Upper lobe of right lung (tissue), 1 donor: Measurements from ENCODE around the gene DEPDC5. TPM values are rescaled to one million over a fixed set of nuclear protein-coding genes. Genes with fewer than 3 reads are reported as not detected.
A peak's percentile ranks its signal among the peaks of the same experiment; 100 is the strongest.

Source experiments
- ATAC-seq: fragments of 200-7000 bp; cut with Tn5 transposase; one replicate; pipeline ENCODE4 v1.9.1; 2020; ENCODE audit warnings: mild to moderate bottlenecking, moderate library complexity
- DNase-seq: peaks from one replicate; pipeline ENCODE4 v3.0.0-alpha.2; 2020
- H3K27ac ChIP-seq: fragments of 200-600 bp; one replicate; pipeline ENCODE4 v1.8.0; 2022
- H3K27me3 ChIP-seq: fragments of 200-600 bp; one replicate; pipeline ENCODE4 v1.8.0; 2022; ENCODE audit warnings: mild to moderate bottlenecking
- H3K36me3 ChIP-seq: fragments of 200-600 bp; one replicate; pipeline ENCODE4 v1.8.0; 2022
- H3K4me1 ChIP-seq: fragments of 200-600 bp; one replicate; pipeline ENCODE4 v1.8.0; 2022
- H3K4me3 ChIP-seq: fragments of 200-600 bp; one replicate; pipeline ENCODE4 v1.8.0; 2022; ENCODE audit warnings: mild to moderate bottlenecking
- H3K9me3 ChIP-seq: fragments of 200-600 bp; one replicate; pipeline ENCODE4 v1.8.0; 2022
- intact Hi-C: fragments of 100-400 bp; cut with DNase I; formaldehyde crosslinking; loops from one replicate; pipeline ENCODE4 v1.11.0; 2022
- total RNA-seq: library from RNA; stranded (reverse); fragmentation: NEBNext Ultra II Directional; extraction: Animal tissue kit (Norgen Biotek cat#: 25700); gene quantifications from one replicate; pipeline ENCODE4 v1.2.1, GENCODE V29; 2021
- TF ChIP-seq, protein P1 (sequence below): fragments of 200-600 bp; IDR thresholded peaks from one replicate; pipeline ENCODE4 v1.8.0; 2022; ENCODE audit warnings: antibody characterized with exemption
- donor health status: DM: no; HTN: yes; CAD: no; lungs with severe emphysema.

DEPDC5 gene
- total RNA-seq, 1 donor from 2014 or later: 24.7 TPM

DNA sequence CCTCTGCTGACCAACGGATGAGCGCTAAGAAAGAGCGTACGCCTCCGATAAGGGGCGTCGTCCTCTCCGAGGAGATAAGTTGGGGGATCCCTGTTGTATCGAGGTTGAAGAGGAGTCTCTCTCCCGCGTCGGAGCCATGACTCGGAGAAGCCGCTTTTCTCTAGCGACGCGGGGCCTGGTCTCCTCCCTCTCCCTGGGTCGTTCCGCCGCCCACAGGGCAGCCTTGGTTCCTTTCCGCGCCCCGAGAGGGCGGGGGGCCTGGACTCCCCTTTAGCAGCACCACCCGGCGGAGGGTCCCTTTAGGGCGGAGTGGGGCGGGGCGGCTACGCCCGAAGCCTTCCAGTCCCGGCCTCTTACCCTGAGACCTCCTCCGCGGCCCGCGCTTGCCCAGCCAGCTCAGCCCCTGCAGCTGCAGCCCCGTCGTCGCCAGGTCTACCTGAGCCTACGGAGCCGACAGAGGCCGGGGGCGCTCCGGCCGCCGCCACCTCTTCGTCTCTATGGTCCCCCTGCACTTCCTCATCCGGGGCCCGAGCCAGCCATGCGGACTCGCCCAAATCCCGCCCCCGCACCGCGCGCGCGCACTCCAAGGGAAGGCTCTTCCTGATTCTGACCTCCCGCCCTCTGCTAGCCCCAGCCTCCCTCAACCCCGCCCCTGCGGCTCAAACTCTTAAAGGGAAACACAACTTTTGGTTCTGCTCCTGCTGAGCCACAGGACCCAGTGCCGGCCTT is 4.0 kb upstream of the DEPDC5 start, which contains the start of gene PRR14L:
TSS of gene PRR14L (minus strand) at position 497 of the 729 bp plus-strand sequence. CDS start 11,272 bp downstream, outside the sequence.
- TF ChIP-seq, protein P1, sequence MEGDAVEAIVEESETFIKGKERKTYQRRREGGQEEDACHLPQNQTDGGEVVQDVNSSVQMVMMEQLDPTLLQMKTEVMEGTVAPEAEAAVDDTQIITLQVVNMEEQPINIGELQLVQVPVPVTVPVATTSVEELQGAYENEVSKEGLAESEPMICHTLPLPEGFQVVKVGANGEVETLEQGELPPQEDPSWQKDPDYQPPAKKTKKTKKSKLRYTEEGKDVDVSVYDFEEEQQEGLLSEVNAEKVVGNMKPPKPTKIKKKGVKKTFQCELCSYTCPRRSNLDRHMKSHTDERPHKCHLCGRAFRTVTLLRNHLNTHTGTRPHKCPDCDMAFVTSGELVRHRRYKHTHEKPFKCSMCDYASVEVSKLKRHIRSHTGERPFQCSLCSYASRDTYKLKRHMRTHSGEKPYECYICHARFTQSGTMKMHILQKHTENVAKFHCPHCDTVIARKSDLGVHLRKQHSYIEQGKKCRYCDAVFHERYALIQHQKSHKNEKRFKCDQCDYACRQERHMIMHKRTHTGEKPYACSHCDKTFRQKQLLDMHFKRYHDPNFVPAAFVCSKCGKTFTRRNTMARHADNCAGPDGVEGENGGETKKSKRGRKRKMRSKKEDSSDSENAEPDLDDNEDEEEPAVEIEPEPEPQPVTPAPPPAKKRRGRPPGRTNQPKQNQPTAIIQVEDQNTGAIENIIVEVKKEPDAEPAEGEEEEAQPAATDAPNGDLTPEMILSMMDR: no peak
- Histone ChIP-seq H3K27ac (peak within 1 kb of the TSS; percentile 95), H3K4me1 (peaks cover 37% of the 10 kb centered on the region), H3K36me3 (no peaks in the 10 kb centered on the region), H3K4me3 (peak within 1 kb of the TSS; percentile 100), H3K27me3 (no peaks in the 10 kb centered on the region), H3K9me3 (no peaks in the 10 kb centered on the region)
- DNase-seq: peak; percentile 100
- intact Hi-C loops: no loop called here
- peak; percentile 91 for ATAC-seq

DNA sequence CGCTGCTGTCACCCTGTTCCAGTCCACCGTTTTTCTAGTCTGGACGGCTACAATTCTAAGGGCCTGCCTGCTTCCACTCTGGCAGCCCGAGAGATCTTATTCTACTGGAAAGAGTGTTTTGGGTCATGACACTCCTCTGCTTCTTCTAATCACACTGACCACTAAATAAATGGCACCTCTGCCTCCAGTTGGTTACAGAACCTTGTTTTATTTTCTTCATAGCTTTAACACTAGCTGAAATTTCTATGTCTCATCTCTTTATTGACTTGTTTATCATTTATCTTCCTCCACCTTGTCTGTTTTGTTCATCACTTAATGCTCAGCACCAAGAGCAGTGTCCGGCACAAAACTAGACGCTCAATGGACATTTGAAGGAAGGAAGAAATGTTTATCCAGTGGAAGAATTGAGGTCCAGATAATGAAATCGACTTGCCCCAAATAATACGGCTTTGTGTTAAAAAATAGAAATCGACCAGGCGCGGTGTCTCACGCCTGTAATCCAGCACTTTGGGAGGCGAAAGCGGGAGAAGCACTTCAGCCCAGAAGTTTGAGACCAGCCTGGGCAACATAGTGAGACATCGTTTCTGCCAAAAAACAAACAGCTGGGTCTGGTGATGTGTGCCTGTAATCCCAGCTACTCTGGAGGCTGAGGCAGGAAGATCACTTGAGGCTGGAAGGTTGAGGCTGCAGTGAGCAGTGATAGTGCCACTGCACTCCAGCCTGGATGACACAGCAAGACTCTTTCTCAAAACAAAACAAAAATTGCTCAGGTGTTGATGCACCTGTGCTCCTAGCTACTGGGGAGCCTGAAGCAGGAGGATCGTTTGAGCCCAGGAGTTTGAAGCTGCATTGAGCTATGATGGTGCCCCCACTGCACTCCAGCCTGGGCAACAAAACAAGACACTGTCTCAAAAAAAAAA is 3.2 kb upstream of the DEPDC5 start:
- Histone ChIP-seq H3K9me3 (no peaks in the 10 kb centered on the region), H3K4me3 (peak overlapping the region; percentile 100), H3K27me3 (no peaks in the 10 kb centered on the region), H3K4me1 (peaks cover 39% of the 10 kb centered on the region), H3K36me3 (no peaks in the 10 kb centered on the region), H3K27ac (peak overlapping the region; percentile 95)
- intact Hi-C loops: no loop called here
- DNase-seq (no peak), ATAC-seq (no peak)
- TF ChIP-seq, protein P1: no peak

DNA sequence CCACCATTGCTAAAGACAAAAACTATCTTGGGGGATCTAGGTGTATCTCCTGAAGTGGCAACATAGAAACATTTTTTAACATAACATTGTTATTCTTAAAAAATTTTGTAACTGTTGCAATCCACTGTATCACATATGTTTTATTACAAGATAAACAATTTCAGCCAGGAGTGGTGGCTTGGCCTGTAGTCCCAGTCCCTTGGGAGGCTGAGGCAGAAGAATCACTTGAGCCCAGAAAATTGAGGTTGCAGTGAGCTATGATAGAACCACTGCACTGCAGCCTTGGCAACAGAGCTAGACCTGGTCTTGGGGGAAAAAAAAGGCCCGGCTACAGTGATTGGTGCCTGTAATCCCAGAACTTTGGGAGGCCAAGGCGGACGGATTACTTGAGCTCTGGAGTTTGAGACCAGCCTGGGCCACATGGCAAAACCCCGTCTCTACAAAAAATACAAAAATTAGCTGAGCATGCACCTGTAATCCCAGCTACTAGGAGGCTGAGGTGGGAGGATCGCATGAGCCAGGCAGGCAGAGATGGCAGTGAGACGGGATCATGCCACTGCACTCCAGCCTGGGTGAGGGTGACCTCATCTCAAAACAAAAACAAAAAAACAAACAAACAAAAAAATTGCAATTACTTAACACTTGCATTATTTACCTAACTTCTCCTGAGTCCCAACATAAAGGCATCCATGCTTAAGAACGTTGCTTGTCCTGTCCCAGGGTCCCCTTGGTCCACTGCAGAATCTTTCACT is 1.5 kb upstream of the DEPDC5 start:
- TF ChIP-seq, protein P1: no peak
- H3K9me3 ChIP-seq: no peaks in the 10 kb centered on the region
- H3K4me1 ChIP-seq: peaks cover 39% of the 10 kb centered on the region
- peak overlapping the region; percentile 80 for H3K4me3 ChIP-seq
- no peak for DNase-seq
- no peak for ATAC-seq
- intact Hi-C loops: no loop called here
- no peaks in the 10 kb centered on the region for H3K36me3 ChIP-seq
- peak overlapping the region; percentile 94 for H3K27ac ChIP-seq
- no peaks in the 10 kb centered on the region for H3K27me3 ChIP-seq

DNA sequence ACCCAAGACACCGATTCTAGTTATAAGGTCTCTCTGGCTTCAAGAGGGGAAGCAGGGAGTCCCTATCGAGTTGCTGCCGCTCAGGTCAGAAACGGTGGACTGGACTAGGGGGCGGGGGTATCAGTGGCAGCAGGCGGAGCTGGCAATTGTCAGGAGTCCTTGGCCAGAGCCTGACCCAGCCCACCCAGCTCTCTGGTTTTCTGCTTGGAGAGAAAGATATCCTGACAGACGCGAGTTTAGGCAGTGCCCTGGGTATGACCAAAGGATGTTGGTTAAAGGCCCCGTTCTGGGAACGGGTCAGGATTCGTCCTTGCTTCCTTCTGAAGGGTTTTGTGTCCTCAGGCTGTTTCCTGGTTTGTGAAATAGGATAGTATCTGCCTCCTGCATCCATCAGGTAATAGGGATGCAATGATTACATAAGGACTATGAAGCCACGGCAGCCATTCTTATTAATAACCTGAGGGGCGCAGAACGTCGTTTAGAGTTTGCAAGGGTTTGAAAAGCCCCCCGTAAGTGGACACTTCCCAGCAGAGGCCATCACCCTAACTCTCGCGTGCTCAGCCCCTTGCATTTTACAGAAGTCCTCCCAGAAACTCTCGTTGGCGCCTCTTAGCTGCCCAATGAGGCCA is 700 bp upstream of the DEPDC5 start:
- DNase-seq (peak; percentile 72), ATAC-seq (peak; percentile 1)
- intact Hi-C loops: no loop called here
- Histone ChIP-seq H3K27me3 (no peaks in the 10 kb centered on the region), H3K4me1 (peaks cover 36% of the 10 kb centered on the region), H3K36me3 (no peaks in the 10 kb centered on the region), H3K4me3 (peak overlapping the region; percentile 80), H3K9me3 (no peaks in the 10 kb centered on the region), H3K27ac (peak overlapping the region; percentile 94)
- TF ChIP-seq, protein P1: no peak

DNA sequence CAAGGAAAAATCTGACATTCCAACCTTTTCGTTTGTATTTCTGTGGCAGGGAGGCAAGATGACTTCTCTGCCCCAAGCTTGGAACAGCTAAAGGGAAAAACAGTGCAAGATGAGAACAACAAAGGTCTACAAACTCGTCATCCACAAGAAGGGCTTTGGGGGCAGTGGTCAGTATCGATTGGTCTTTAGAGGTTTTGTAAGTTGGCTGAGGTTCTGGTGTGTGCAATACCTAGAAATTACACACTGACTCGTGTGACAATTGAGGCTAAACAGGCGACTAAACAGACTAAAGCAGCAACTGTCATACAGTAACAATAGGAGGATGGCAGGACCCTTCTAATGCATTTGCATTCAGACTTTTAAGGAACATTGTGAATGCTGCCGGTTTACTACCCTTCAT is 994 bp downstream of the DEPDC5 start:
- H3K27me3 ChIP-seq: no peaks in the 10 kb centered on the region
- TF ChIP-seq, protein P1: no peak
- intact Hi-C loops: no loop called here
- peak overlapping the region; percentile 94 for H3K27ac ChIP-seq
- ATAC-seq (no peak), DNase-seq (no peak)
- H3K4me1 ChIP-seq: peaks cover 28% of the 10 kb centered on the region
- H3K4me3 ChIP-seq: peak overlapping the region; percentile 80
- H3K36me3 ChIP-seq: peaks cover 13% of the 10 kb centered on the region
- no peaks in the 10 kb centered on the region for H3K9me3 ChIP-seq
